HL-60 (cell line): ENCODE results near the gene CYB5RL.

Experiments used
- DNase-seq, 2 experiments: peaks; one replicate each; pipeline ENCODE4 v3.0.0-alpha.2; 2010 to 2020; ENCODE audit warnings: low read depth in 1 of 2, low spot score in 1 of 2
- H3K27ac ChIP-seq: fragments of 250-450 bp; sonication (Bioruptor Pico); replicated peaks from 2 replicates; pipeline ENCODE4 v1.5.1; 2020; ENCODE audit warnings: mild to moderate bottlenecking, moderate library complexity
- H3K27me3 ChIP-seq: fragments of 250-450 bp; sonication (Bioruptor Pico); 2 replicates; pipeline ENCODE4 v1.5.1; 2021; ENCODE audit warnings: mild to moderate bottlenecking, moderate library complexity; ENCODE audit not compliant: insufficient read depth, poor library complexity, severe bottlenecking
- H3K4me3 ChIP-seq: replicated peaks from 2 replicates; pipeline ENCODE4 v1.5.1; 2011; ENCODE audit warnings: mild to moderate bottlenecking, control low read depth, low read length; ENCODE audit not compliant: insufficient read depth
- CTCF ChIP-seq: IDR thresholded peaks from one replicate; pipeline ENCODE4 v1.5.1; 2011; ENCODE audit warnings: low read length, control low read depth, inconsistent platforms; ENCODE audit not compliant: insufficient read depth
- GABPA ChIP-seq: IDR thresholded peaks from 2 replicates; pipeline ENCODE4 v1.6.1; 2012; ENCODE audit warnings: low read depth
- POLR2AphosphoS5 ChIP-seq: IDR thresholded peaks from 2 replicates; pipeline ENCODE4 v1.6.1; 2012; ENCODE audit warnings: low read depth
- REST ChIP-seq: IDR thresholded peaks from 2 replicates; pipeline ENCODE4 v1.6.1; 2012; ENCODE audit warnings: low read depth; ENCODE audit not compliant: insufficient replicate concordance
- SPI1 ChIP-seq: IDR thresholded peaks from 2 replicates; pipeline ENCODE4 v1.6.1; 2012; ENCODE audit warnings: low read depth, mild to moderate bottlenecking, borderline replicate concordance

The CYB5RL gene

GRCh38 chr1:54177726-54178125 is 22.1 kb downstream of the CYB5RL start:
- no peaks in the 10 kb centered on the region for H3K27me3 ChIP-seq
- H3K4me3 ChIP-seq: no peak overlapping the region
- no peak overlapping the region for H3K27ac ChIP-seq
- no peak for DNase-seq
- TF ChIP-seq REST (no peak), CTCF (no peak), GABPA (no peak), SPI1 (no peak), POLR2AphosphoS5 (no peak)

DNA sequence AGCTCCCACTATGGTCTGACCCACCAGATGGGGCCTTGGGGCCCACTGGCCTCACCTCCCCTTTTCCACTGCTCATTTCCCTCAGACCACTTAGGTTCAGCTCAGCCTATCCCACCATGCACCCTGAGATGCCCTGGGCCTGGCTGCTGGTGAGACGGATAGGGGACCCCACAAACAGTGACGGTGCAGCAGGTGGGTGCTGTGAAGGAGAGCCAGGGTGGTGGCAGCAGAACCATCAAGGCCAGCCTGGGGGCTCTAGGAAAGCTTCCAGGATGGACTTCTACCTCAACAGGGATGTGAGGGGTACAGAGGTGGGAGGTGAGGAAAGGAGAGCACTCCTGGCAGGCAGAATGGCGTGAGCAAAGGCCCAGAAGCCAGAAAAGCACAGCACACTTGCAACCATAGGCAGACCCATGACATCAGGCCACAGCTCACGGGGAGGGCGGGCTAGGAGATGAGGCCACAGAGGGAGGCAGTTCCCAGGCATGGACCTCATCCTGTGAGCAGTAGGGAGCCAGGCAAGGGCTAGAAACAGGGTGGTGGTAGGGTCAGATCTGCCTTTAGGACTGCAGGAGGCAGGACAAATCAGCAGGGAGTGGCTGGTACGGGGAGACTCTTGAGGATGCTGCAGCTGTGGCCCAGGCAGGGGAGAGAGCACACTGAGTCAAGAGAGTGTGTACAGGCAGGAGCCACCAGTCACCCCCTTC is 23.1 kb downstream of the CYB5RL start:
- no peaks in the 10 kb centered on the region for H3K27me3 ChIP-seq
- H3K4me3 ChIP-seq: no peak overlapping the region
- no peak overlapping the region for H3K27ac ChIP-seq
- no peak for DNase-seq
- TF ChIP-seq POLR2AphosphoS5: no peak
- TF ChIP-seq GABPA: no peak
- TF ChIP-seq CTCF: no peak
- TF ChIP-seq REST: no peak
- TF ChIP-seq SPI1: no peak

DNA sequence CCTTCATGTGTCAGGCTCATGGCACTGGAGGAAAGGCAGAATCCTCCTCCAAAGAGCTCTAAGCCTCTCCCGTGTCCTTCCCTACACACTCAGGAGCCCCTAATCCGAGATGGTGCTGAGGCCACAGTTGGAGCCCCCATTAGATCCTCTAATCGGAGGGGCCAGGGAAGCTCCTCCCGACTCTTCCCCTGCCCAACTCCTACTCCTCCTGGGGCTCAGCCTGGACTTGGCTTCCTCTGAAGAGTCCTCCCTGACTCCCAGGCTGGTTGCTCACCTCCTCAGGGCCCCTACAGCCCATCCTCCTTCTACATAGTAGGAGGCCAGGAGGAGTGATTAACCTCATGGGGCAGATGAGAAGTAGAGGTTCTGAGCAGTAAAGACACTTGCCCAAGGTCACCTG is 25.7 kb downstream of the CYB5RL start:
- H3K27ac ChIP-seq: no peak overlapping the region
- TF ChIP-seq SPI1 (no peak), POLR2AphosphoS5 (no peak), GABPA (no peak), REST (no peak), CTCF (no peak)
- no peak for DNase-seq
- no peaks in the 10 kb centered on the region for H3K27me3 ChIP-seq
- no peak overlapping the region for H3K4me3 ChIP-seq
